ENCODE results near the gene MOV10L1.
"Not testable (repeated sequence)": the region's sequence is repeated elsewhere in the genome, so short reads cannot be mapped to it uniquely, and the experiment has no call there.

Gene MOV10L1

GRCh38 chr22:50134481-50134880 is 44.7 kb downstream of the MOV10L1 start:
- Histone ChIP-seq H3K4me1 (ENCODE audit: control insufficient read depth in 1 of 2, insufficient read depth in 2 of 2, low read length in 2 of 2) (no peaks in the 10 kb centered on the region), H3K4me3 (ENCODE audit: low read depth in 1 of 2, low read length in 2 of 2) (no peak overlapping the region), H3K36me3 (ENCODE audit: control insufficient read depth in 1 of 2, insufficient read depth in 2 of 2, low read length in 2 of 2) (no peaks in the 10 kb centered on the region), H3K27ac (ENCODE audit: low read length) (no peak overlapping the region), H3K27me3 (ENCODE audit: low read depth, low read length) (no peaks in the 10 kb centered on the region), H3K9me3 (ENCODE audit: control insufficient read depth in 1 of 2, low read length in 2 of 2) (no peaks in the 10 kb centered on the region)

- H3K27me3 ChIP-seq (ENCODE audit: low read depth, low read length): no peaks in the 10 kb centered on the region
- no peaks in the 10 kb centered on the region for H3K9me3 ChIP-seq (ENCODE audit: control insufficient read depth in 1 of 2, low read length in 2 of 2)
- H3K36me3 ChIP-seq (ENCODE audit: control insufficient read depth in 1 of 2, insufficient read depth in 2 of 2, low read length in 2 of 2): no peaks in the 10 kb centered on the region
- no peaks in the 10 kb centered on the region for H3K4me1 ChIP-seq (ENCODE audit: control insufficient read depth in 1 of 2, insufficient read depth in 2 of 2, low read length in 2 of 2)
- H3K4me3 ChIP-seq (ENCODE audit: low read depth in 1 of 2, low read length in 2 of 2): no peak overlapping the region
- no peak overlapping the region for H3K27ac ChIP-seq (ENCODE audit: low read length)
These were observed 46.8 kb downstream of the MOV10L1 start for GRCh38 chr22:50136581-50137015.

- H3K27me3 ChIP-seq (ENCODE audit: low read depth, low read length); H3K4me1 ChIP-seq (ENCODE audit: control insufficient read depth in 1 of 2, insufficient read depth in 2 of 2, low read length in 2 of 2); H3K27ac ChIP-seq (ENCODE audit: low read length); H3K4me3 ChIP-seq (ENCODE audit: low read depth in 1 of 2, low read length in 2 of 2); H3K36me3 ChIP-seq (ENCODE audit: control insufficient read depth in 1 of 2, insufficient read depth in 2 of 2, low read length in 2 of 2); H3K9me3 ChIP-seq (ENCODE audit: control insufficient read depth in 1 of 2, low read length in 2 of 2): not testable (repeated sequence)
These were observed 47.5 kb downstream of the MOV10L1 start for GRCh38 chr22:50137277-50137676.

- Histone ChIP-seq H3K9me3 (ENCODE audit: control insufficient read depth in 1 of 2, low read length in 2 of 2) (no peaks in the 10 kb centered on the region), H3K27ac (ENCODE audit: low read length) (no peak overlapping the region), H3K4me3 (ENCODE audit: low read depth in 1 of 2, low read length in 2 of 2) (no peak overlapping the region), H3K4me1 (ENCODE audit: control insufficient read depth in 1 of 2, insufficient read depth in 2 of 2, low read length in 2 of 2) (no peaks in the 10 kb centered on the region), H3K27me3 (ENCODE audit: low read depth, low read length) (no peaks in the 10 kb centered on the region), H3K36me3 (ENCODE audit: control insufficient read depth in 1 of 2, insufficient read depth in 2 of 2, low read length in 2 of 2) (no peaks in the 10 kb centered on the region)
These were observed 48.2 kb downstream of the MOV10L1 start for GRCh38 chr22:50138041-50138440.

GRCh38 chr22:50138988-50139387 is 49.2 kb downstream of the MOV10L1 start:
- Histone ChIP-seq H3K36me3 (ENCODE audit: control insufficient read depth in 1 of 2, insufficient read depth in 2 of 2, low read length in 2 of 2) (no peaks in the 10 kb centered on the region), H3K4me1 (ENCODE audit: control insufficient read depth in 1 of 2, insufficient read depth in 2 of 2, low read length in 2 of 2) (no peaks in the 10 kb centered on the region), H3K4me3 (ENCODE audit: low read depth in 1 of 2, low read length in 2 of 2) (no peak overlapping the region), H3K27me3 (ENCODE audit: low read depth, low read length) (no peaks in the 10 kb centered on the region), H3K27ac (ENCODE audit: low read length) (no peak overlapping the region), H3K9me3 (ENCODE audit: control insufficient read depth in 1 of 2, low read length in 2 of 2) (no peaks in the 10 kb centered on the region)

GRCh38 chr22:50139843-50140415 is 50.1 kb downstream of the MOV10L1 start:
- Histone ChIP-seq H3K36me3 (ENCODE audit: control insufficient read depth in 1 of 2, insufficient read depth in 2 of 2, low read length in 2 of 2) (no peaks in the 10 kb centered on the region), H3K27me3 (ENCODE audit: low read depth, low read length) (no peaks in the 10 kb centered on the region), H3K9me3 (ENCODE audit: control insufficient read depth in 1 of 2, low read length in 2 of 2) (no peaks in the 10 kb centered on the region), H3K27ac (ENCODE audit: low read length) (no peak overlapping the region), H3K4me3 (ENCODE audit: low read depth in 1 of 2, low read length in 2 of 2) (no peak overlapping the region), H3K4me1 (ENCODE audit: control insufficient read depth in 1 of 2, insufficient read depth in 2 of 2, low read length in 2 of 2) (no peaks in the 10 kb centered on the region)

GRCh38 chr22:50140615-50141014 is 50.8 kb downstream of the MOV10L1 start:
- H3K4me1 ChIP-seq (ENCODE audit: control insufficient read depth in 1 of 2, insufficient read depth in 2 of 2, low read length in 2 of 2): no peaks in the 10 kb centered on the region
- H3K4me3 ChIP-seq (ENCODE audit: low read depth in 1 of 2, low read length in 2 of 2): no peak overlapping the region
- H3K27ac ChIP-seq (ENCODE audit: low read length): no peak overlapping the region
- H3K27me3 ChIP-seq (ENCODE audit: low read depth, low read length): no peaks in the 10 kb centered on the region
- no peaks in the 10 kb centered on the region for H3K36me3 ChIP-seq (ENCODE audit: control insufficient read depth in 1 of 2, insufficient read depth in 2 of 2, low read length in 2 of 2)
- H3K9me3 ChIP-seq (ENCODE audit: control insufficient read depth in 1 of 2, low read length in 2 of 2): no peaks in the 10 kb centered on the region

GRCh38 chr22:50141462-50141861 is 51.7 kb downstream of the MOV10L1 start:
- no peaks in the 10 kb centered on the region for H3K4me1 ChIP-seq (ENCODE audit: control insufficient read depth in 1 of 2, insufficient read depth in 2 of 2, low read length in 2 of 2)
- no peaks in the 10 kb centered on the region for H3K9me3 ChIP-seq (ENCODE audit: control insufficient read depth in 1 of 2, low read length in 2 of 2)
- H3K4me3 ChIP-seq (ENCODE audit: low read depth in 1 of 2, low read length in 2 of 2): no peak overlapping the region
- no peaks in the 10 kb centered on the region for H3K36me3 ChIP-seq (ENCODE audit: control insufficient read depth in 1 of 2, insufficient read depth in 2 of 2, low read length in 2 of 2)
- H3K27ac ChIP-seq (ENCODE audit: low read length): no peak overlapping the region
- H3K27me3 ChIP-seq (ENCODE audit: low read depth, low read length): no peaks in the 10 kb centered on the region

- H3K36me3 ChIP-seq (ENCODE audit: control insufficient read depth in 1 of 2, insufficient read depth in 2 of 2, low read length in 2 of 2): no peaks in the 10 kb centered on the region
- no peak overlapping the region for H3K4me3 ChIP-seq (ENCODE audit: low read depth in 1 of 2, low read length in 2 of 2)
- H3K9me3 ChIP-seq (ENCODE audit: control insufficient read depth in 1 of 2, low read length in 2 of 2): no peaks in the 10 kb centered on the region
- no peaks in the 10 kb centered on the region for H3K27me3 ChIP-seq (ENCODE audit: low read depth, low read length)
- no peak overlapping the region for H3K27ac ChIP-seq (ENCODE audit: low read length)
- H3K4me1 ChIP-seq (ENCODE audit: control insufficient read depth in 1 of 2, insufficient read depth in 2 of 2, low read length in 2 of 2): peaks cover 0 to under 1% of the 10 kb centered on the region in 2 donors
These were observed 52.1 kb downstream of the MOV10L1 start for GRCh38 chr22:50141891-50142363.

GRCh38 chr22:50143096-50143495 is 53.3 kb downstream of the MOV10L1 start:
- peaks cover 0 to 12% of the 10 kb centered on the region in 2 donors for H3K4me1 ChIP-seq (ENCODE audit: control insufficient read depth in 1 of 2, insufficient read depth in 2 of 2, low read length in 2 of 2)
- H3K27ac ChIP-seq (ENCODE audit: low read length): no peak overlapping the region
- H3K36me3 ChIP-seq (ENCODE audit: control insufficient read depth in 1 of 2, insufficient read depth in 2 of 2, low read length in 2 of 2): no peaks in the 10 kb centered on the region
- no peak overlapping the region for H3K4me3 ChIP-seq (ENCODE audit: low read depth in 1 of 2, low read length in 2 of 2)
- H3K9me3 ChIP-seq (ENCODE audit: control insufficient read depth in 1 of 2, low read length in 2 of 2): no peaks in the 10 kb centered on the region
- no peaks in the 10 kb centered on the region for H3K27me3 ChIP-seq (ENCODE audit: low read depth, low read length)

GRCh38 chr22:50144005-50144614 is 54.3 kb downstream of the MOV10L1 start:
- H3K36me3 ChIP-seq (ENCODE audit: control insufficient read depth in 1 of 2, insufficient read depth in 2 of 2, low read length in 2 of 2): no peaks in the 10 kb centered on the region
- H3K27me3 ChIP-seq (ENCODE audit: low read depth, low read length): no peaks in the 10 kb centered on the region
- H3K4me3 ChIP-seq (ENCODE audit: low read depth in 1 of 2, low read length in 2 of 2): no peak overlapping the region
- H3K27ac ChIP-seq (ENCODE audit: low read length): no peak overlapping the region
- no peaks in the 10 kb centered on the region for H3K9me3 ChIP-seq (ENCODE audit: control insufficient read depth in 1 of 2, low read length in 2 of 2)
- peaks cover 0 to 15% of the 10 kb centered on the region in 2 donors for H3K4me1 ChIP-seq (ENCODE audit: control insufficient read depth in 1 of 2, insufficient read depth in 2 of 2, low read length in 2 of 2)
